Measurements from ENCODE around the gene B4GAT1. TPM values are rescaled to one million over a fixed set of nuclear protein-coding genes. Genes with fewer than 3 reads are reported as not detected.

The B4GAT1 gene
- total RNA-seq, 1 donor from 2014 or later: 25.2 TPM

GRCh38 chr11:66344550-66345315 is 2.7 kb downstream of the B4GAT1 start, which contains the start of gene BRMS1:
TSS of gene BRMS1 (minus strand) at chr11:66345104. CDS start at chr11:66342234, 2,870 bp downstream.
- peak within 1 kb of the TSS; percentile 98 for H3K4me3 Mint-ChIP-seq (ENCODE audit: unreplicated experiment)
- H3K27me3 ChIP-seq (ENCODE audit: insufficient read depth, low read length): no peaks in the 10 kb centered on the region
- peaks cover 2% of the 10 kb centered on the region for H3K36me3 Mint-ChIP-seq (ENCODE audit: low read depth, unreplicated experiment)
- H3K4me1 ChIP-seq (ENCODE audit: insufficient read depth, low read length): peaks cover 33% of the 10 kb centered on the region
- H3K27me3 Mint-ChIP-seq (ENCODE audit: low read depth, unreplicated experiment): no peaks in the 10 kb centered on the region
- TF ChIP-seq EZH2 (IDR thresholded peaks at IDR 0.05; ENCODE audit: insufficient read depth, low read length) (no peak), CTCF (IDR thresholded peaks at IDR 0.05; ENCODE audit: insufficient read depth, low read depth, low read length) (no peak)
- peaks cover 31% of the 10 kb centered on the region for H4K20me1 ChIP-seq (ENCODE audit: insufficient read depth, low read length)
- H3K4me1 Mint-ChIP-seq (ENCODE audit: low read depth, unreplicated experiment): peaks cover 21% of the 10 kb centered on the region
- peak within 1 kb of the TSS; percentile 97 for H3K27ac Mint-ChIP-seq (ENCODE audit: unreplicated experiment)
- peak within 1 kb of the TSS; percentile 86 for H3K4me3 ChIP-seq (ENCODE audit: insufficient read depth, low read depth, low read length)
- H3K79me2 ChIP-seq (ENCODE audit: insufficient read depth, low read length): peaks cover 34% of the 10 kb centered on the region
- H3K27ac ChIP-seq (ENCODE audit: low read depth, low read length): peak within 1 kb of the TSS; percentile 61
- peak within 1 kb of the TSS; percentile 96 for H3K4me2 ChIP-seq (ENCODE audit: low read length)
- H3K36me3 ChIP-seq (ENCODE audit: insufficient read depth, low read length): peaks cover 3% of the 10 kb centered on the region
- H3K9me3 ChIP-seq (ENCODE audit: insufficient read depth, low read depth, low read length): no peaks in the 10 kb centered on the region
- peak within 1 kb of the TSS; percentile 87 for H2AFZ ChIP-seq (ENCODE audit: low read depth, low read length)
- peak within 1 kb of the TSS; percentile 90 for H3K9ac ChIP-seq (ENCODE audit: low read length)
- FAIRE-seq (no peak), DNase-seq (ENCODE audit: low read depth) (peak; percentile 94)
- peaks cover 1% of the 10 kb centered on the region for H3K9me3 Mint-ChIP-seq (ENCODE audit: unreplicated experiment)

GRCh38 chr11:66343176-66343575 is 4.3 kb downstream of the B4GAT1 start:
- Histone ChIP-seq H3K9ac (ENCODE audit: low read length) (no peak overlapping the region), H3K4me1 (ENCODE audit: insufficient read depth, low read length) (peaks cover 38% of the 10 kb centered on the region), H3K9me3 (ENCODE audit: insufficient read depth, low read depth, low read length) (no peaks in the 10 kb centered on the region), H3K79me2 (ENCODE audit: insufficient read depth, low read length) (peaks cover 34% of the 10 kb centered on the region), H4K20me1 (ENCODE audit: insufficient read depth, low read length) (peaks cover 31% of the 10 kb centered on the region), H3K4me3 (ENCODE audit: insufficient read depth, low read depth, low read length) (no peak overlapping the region), H2AFZ (ENCODE audit: low read depth, low read length) (no peak overlapping the region), H3K27ac (ENCODE audit: low read depth, low read length) (no peak overlapping the region), H3K27me3 (ENCODE audit: insufficient read depth, low read length) (no peaks in the 10 kb centered on the region), H3K36me3 (ENCODE audit: insufficient read depth, low read length) (peaks cover 3% of the 10 kb centered on the region), H3K4me2 (ENCODE audit: low read length) (peak overlapping the region; percentile 96)
- H3K36me3 Mint-ChIP-seq (ENCODE audit: low read depth, unreplicated experiment): peaks cover 7% of the 10 kb centered on the region
- H3K27me3 Mint-ChIP-seq (ENCODE audit: low read depth, unreplicated experiment): no peaks in the 10 kb centered on the region
- no peak for FAIRE-seq
- TF ChIP-seq EZH2 (IDR thresholded peaks at IDR 0.05; ENCODE audit: insufficient read depth, low read length) (no peak), CTCF (IDR thresholded peaks at IDR 0.05; ENCODE audit: insufficient read depth, low read depth, low read length) (no peak)
- H3K27ac Mint-ChIP-seq (ENCODE audit: unreplicated experiment): no peak overlapping the region
- H3K4me1 Mint-ChIP-seq (ENCODE audit: low read depth, unreplicated experiment): peaks cover 28% of the 10 kb centered on the region
- H3K4me3 Mint-ChIP-seq (ENCODE audit: unreplicated experiment): peak overlapping the region; percentile 98
- no peak for DNase-seq (ENCODE audit: low read depth)
- peaks cover 1% of the 10 kb centered on the region for H3K9me3 Mint-ChIP-seq (ENCODE audit: unreplicated experiment)

All from astrocyte (in vitro differentiated cells and primary cell).